Measurements from ENCODE around the gene PNKD.

DNA sequence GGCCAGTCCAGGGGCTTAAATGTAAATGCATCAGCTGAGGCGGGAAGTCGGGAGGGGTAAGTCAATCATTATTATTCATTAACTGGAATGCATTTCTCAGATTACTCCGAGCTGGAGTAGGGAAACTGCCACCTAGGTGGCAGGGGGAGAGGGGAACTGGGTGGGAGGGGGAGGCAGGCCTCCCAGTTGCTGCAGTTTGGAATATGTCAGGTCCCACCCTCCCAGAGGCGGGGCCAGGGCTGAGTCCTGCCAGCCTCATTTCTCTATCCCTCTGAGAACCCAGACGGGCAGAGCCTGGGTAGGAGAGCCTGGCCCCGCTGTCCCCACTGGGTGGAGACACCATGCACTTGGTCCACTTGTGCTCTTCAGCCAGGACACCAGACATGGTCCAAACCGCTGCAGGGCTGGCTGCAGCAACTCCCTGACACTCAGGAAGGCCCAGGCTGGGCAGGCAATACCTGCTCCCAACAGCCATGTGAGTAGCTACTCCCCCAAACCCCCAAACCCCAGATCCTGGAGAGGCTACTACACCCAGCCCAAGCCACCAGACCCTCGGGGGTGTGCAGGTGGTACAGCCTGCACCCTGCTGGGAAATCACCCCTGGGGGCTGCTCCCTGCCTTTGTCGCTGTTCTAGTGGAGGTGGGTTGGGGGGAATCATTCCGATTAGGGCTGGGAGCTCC is 9.4 kb upstream of the PNKD start, which contains the start of gene GPBAR1:
- TF ChIP-seq CEBPB (IDR thresholded peaks at IDR 0.05) (no peak), USF1 (IDR thresholded peaks at IDR 0.05) (no peak), TEAD4 (IDR thresholded peaks at IDR 0.05) (no peak), CREB1 (IDR thresholded peaks at IDR 0.05; ENCODE audit: low read depth) (no peak), EP300 (IDR thresholded peaks at IDR 0.05; ENCODE audit: borderline replicate concordance) (no peak), REST (IDR thresholded peaks at IDR 0.05; ENCODE audit: low read depth) (no peak), NFIC (IDR thresholded peaks at IDR 0.05) (no peak), YY1 (IDR thresholded peaks at IDR 0.05; ENCODE audit: low read depth) (no peak), TCF12 (IDR thresholded peaks at IDR 0.05; ENCODE audit: low read depth) (no peak), RAD21 (IDR thresholded peaks at IDR 0.05; ENCODE audit: low read depth) (no peak), FOXM1 (IDR thresholded peaks at IDR 0.05; ENCODE audit: borderline replicate concordance, low read depth) (no peak)
- TF ChIP-seq, protein P1, sequence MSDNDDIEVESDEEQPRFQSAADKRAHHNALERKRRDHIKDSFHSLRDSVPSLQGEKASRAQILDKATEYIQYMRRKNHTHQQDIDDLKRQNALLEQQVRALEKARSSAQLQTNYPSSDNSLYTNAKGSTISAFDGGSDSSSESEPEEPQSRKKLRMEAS (IDR thresholded peaks at IDR 0.05), result no peak
